K562 (cell line): Measurements from ENCODE around the gene RPL27. TPM values are rescaled to one million over a fixed set of nuclear protein-coding genes. Genes with fewer than 3 reads are reported as not detected.

Source experiments
- CREM ChIP-seq: IDR thresholded peaks from 2 replicates; pipeline ENCODE4 v1.6.1; 2014; ENCODE audit warnings: antibody characterized with exemption, low read depth
- DDX20 ChIP-seq: fragments of 450-650 bp; IDR thresholded peaks from 2 replicates; pipeline ENCODE4 v1.6.1; 2016; ENCODE audit warnings: missing genetic modification characterization, low read depth, mild to moderate bottlenecking, missing compliant biosample characterization, moderate library complexity
- ETV1 ChIP-seq: fragments of 450-650 bp; conservative IDR thresholded peaks from 2 replicates; pipeline ENCODE4 v1.6.1; 2016; ENCODE audit warnings: missing genetic modification characterization, control low read depth, low read depth, missing compliant biosample characterization
- GTF3C2 ChIP-seq: IDR thresholded peaks from 3 replicates; pipeline ENCODE4 v1.6.1; 2011; ENCODE audit warnings: borderline replicate concordance, mild to moderate bottlenecking, moderate library complexity; ENCODE audit not compliant: insufficient read length; ENCODE audit errors: extremely low read depth
- KDM4B ChIP-seq, 2 experiments: fragments of 450-650 bp in 1 of 2; sonication (generic) in 1 of 2; IDR thresholded peaks; 2 replicates each; pipeline ENCODE4 v1.6.1; 2016 to 2017; ENCODE audit warnings: borderline replicate concordance in 2 of 2, antibody characterized with exemption in 1 of 2, low read depth in 1 of 2, mild to moderate bottlenecking in 1 of 2
- KLF1 ChIP-seq: fragments of 450-650 bp; IDR thresholded peaks from 2 replicates; pipeline ENCODE4 v1.6.1; 2016; ENCODE audit warnings: missing genetic modification characterization, missing compliant biosample characterization
- LEF1 ChIP-seq: fragments of 450-650 bp; IDR thresholded peaks from 2 replicates; pipeline ENCODE4 v1.6.1; 2016; ENCODE audit warnings: mild to moderate bottlenecking
- MED1 ChIP-seq: sonication (generic); formaldehyde crosslinking; IDR thresholded peaks from 2 replicates; pipeline ENCODE4 v1.8.1; 2023; ENCODE audit warnings: missing genetic modification reagents, borderline replicate concordance
- MEIS2 ChIP-seq: fragments of 450-650 bp; IDR thresholded peaks from 2 replicates; pipeline ENCODE4 v1.6.1; 2014; ENCODE audit warnings: mild to moderate bottlenecking; ENCODE audit not compliant: partially characterized antibody
- MTA2 ChIP-seq: fragments of 450-650 bp; IDR thresholded peaks from 2 replicates; pipeline ENCODE4 v1.6.1; 2016; ENCODE audit warnings: low read depth
- MTF1 ChIP-seq: fragments of 250-450 bp; sonication (Bioruptor Pico); IDR thresholded peaks from 2 replicates; pipeline ENCODE4 v1.9.0; 2021; ENCODE audit warnings: moderate library complexity, mild to moderate bottlenecking, inconsistent platforms, borderline replicate concordance
- PRMT5 ChIP-seq: sonication (generic); formaldehyde crosslinking; IDR thresholded peaks from 2 replicates; pipeline ENCODE4 v1.5.0; 2020; ENCODE audit warnings: missing genetic modification reagents
- RBM15 ChIP-seq: fragments of 200-400 bp; formaldehyde crosslinking; IDR thresholded peaks from 2 replicates; pipeline ENCODE4 v1.6.1; 2018; ENCODE audit warnings: mild to moderate bottlenecking, low read length, moderate library complexity; ENCODE audit not compliant: insufficient read depth
- SRSF1 ChIP-seq: fragments of 200-400 bp; formaldehyde crosslinking; IDR thresholded peaks from 2 replicates; pipeline ENCODE4 v1.6.1; 2017; ENCODE audit warnings: mild to moderate bottlenecking, low read depth, low read length, moderate library complexity
- XRCC5 ChIP-seq: fragments of 200-400 bp; formaldehyde crosslinking; IDR thresholded peaks from 2 replicates; pipeline ENCODE4 v1.6.1; 2017; ENCODE audit warnings: low read depth, mild to moderate bottlenecking, low read length
- YY1 ChIP-seq, 3 experiments: IDR thresholded peaks; 2 replicates each; pipeline ENCODE4 v1.6.1; 2011; ENCODE audit warnings: low read length in 2 of 3, mild to moderate bottlenecking in 2 of 3, moderate library complexity in 2 of 3, borderline replicate concordance in 1 of 3, control low read depth in 1 of 3, low read depth in 1 of 3; ENCODE audit not compliant: insufficient read depth in 3 of 3, insufficient replicate concordance in 2 of 3, control insufficient read depth in 1 of 3, insufficient read length in 1 of 3; ENCODE audit errors: extremely low read depth in 1 of 3
- ZNF24 ChIP-seq: fragments of 450-650 bp; IDR thresholded peaks from 2 replicates; pipeline ENCODE4 v1.6.1; 2016
- ZNF347 ChIP-seq: fragments of 450-650 bp; formaldehyde crosslinking; IDR thresholded peaks from 2 replicates; pipeline ENCODE4 v1.4.0; 2020; ENCODE audit warnings: low read depth, mild to moderate bottlenecking, moderate library complexity
- ZNF408 ChIP-seq: fragments of 250-450 bp; sonication (Bioruptor Pico); IDR thresholded peaks from 2 replicates; pipeline ENCODE4 v1.4.0; 2020; ENCODE audit warnings: low read depth, mild to moderate bottlenecking, moderate library complexity
- polyA plus RNA-seq, 8 experiments: library from polyadenylated mRNA; depleted of rRNA in 4 of 8; stranded (reverse) in 5 of 8; unstranded in 3 of 8; fragments of >200 nt; fragmentation: Nextera tagmentation in 2 of 8; fragmentation: Illumina TruSeq in 1 of 8; extraction: Ambion mirVana in 2 of 8; extraction: Trizol in 1 of 8; gene quantifications; 2 replicates each; pipeline versions ENCODE4 v1.2.1 to v1.2.3, GENCODE V29; 2011 to 2014; ENCODE audit warnings: inconsistent platforms in 1 of 8, missing spikeins in 1 of 8
- total RNA-seq, 7 experiments: library from RNA; depleted of rRNA in 6 of 7; stranded (reverse); fragments of >200 nt in 6 of 7; fragmentation: Illumina TruSeq in 2 of 7; extraction: Trizol in 2 of 7; gene quantifications; 2 replicates each; pipeline versions ENCODE4 v1.2.1 to v1.2.3, GENCODE V29; 2011 to 2021; ENCODE audit warnings: low replicate concordance in 1 of 7
- TF ChIP-seq, protein P1 (sequence below), 2 experiments: fragments of 150-350 bp in 1 of 2; IDR thresholded peaks; 2 replicates each; pipeline ENCODE4 v1.6.1; 2012 to 2016; ENCODE audit warnings: low read depth in 2 of 2, low read length in 2 of 2, mild to moderate bottlenecking in 1 of 2, moderate library complexity in 1 of 2

The RPL27 gene
- total and polyA plus RNA-seq, 9 of the 15 experiments (the other 6 are each of a cell fraction or from before 2014, with no cell fraction given), result 1,539 to 6,155 (median 3,710) TPM

DNA sequence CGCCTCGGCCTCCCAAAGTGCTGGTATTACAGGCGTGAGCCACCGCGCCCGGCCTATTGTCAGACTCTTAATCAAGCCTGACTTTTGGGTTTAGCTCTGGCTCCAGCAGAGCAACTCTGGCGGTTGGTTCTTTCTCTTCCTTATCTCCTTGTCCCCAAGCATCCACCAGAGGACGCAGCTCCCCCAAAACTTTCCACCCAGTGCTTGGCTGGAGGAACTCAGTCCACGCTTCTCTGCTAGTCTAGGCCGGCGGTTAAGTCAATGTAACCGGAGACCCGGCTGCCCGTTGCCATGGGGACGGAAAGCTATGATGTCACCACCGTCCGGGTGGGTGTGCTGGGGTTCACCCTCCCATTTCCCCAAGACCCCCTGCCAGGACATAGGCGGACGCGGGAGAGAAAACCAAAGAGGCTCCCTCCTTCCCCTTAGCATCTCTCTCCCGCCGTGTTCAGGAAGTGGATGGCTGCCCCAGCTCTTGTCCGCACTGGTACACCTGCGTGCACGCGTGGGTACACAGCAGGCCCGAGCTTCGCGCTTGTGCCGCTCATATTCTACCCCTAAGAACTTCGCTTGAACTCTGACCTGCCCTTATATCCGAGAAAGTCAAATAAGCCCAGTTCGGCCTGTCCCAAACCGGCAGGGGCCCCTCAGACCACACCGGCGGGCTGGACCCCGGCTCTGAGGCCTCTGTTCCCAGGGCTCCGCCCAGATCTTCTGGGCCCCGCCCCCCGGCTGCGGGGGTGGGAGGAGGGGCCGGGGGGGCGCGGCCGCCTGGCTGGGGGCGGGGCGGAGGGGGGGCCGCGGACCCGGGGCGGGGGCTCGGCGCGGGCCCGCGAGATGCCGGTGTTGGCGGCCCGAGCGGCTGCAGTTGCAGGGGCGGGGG, 26.4 kb downstream of the RPL27 start, which contains the start of gene RND2 (continued):
- TF ChIP-seq RBM15, result no peak
- peak in 1 of 2 experiments; percentile 62; a peak in 1 of 4 replicates for TF ChIP-seq KDM4B (IDR thresholded peaks at IDR 0.05; ENCODE audit: borderline replicate concordance in 2 of 2, low read depth in 1 of 2)
- peak; percentile 75 for TF ChIP-seq CREM
- TF ChIP-seq MED1 (CRISPR knock-in tag), result no peak
- TF ChIP-seq ZNF24, result peak; percentile 44; the same call in 1 of the 2 replicates
- no peak for TF ChIP-seq YY1 (IDR thresholded peaks at IDR 0.05; ENCODE audit: borderline replicate concordance in 1 of 3, control insufficient read depth in 1 of 3, extremely low read depth in 1 of 3, insufficient read depth in 3 of 3, insufficient read length in 1 of 3, insufficient replicate concordance in 2 of 3, low read depth in 1 of 3, low read length in 2 of 3)
- TF ChIP-seq MEIS2, result no peak
- TF ChIP-seq MTF1, result no peak
- TF ChIP-seq XRCC5, result no peak
- TF ChIP-seq ZNF347 (CRISPR knock-in tag), result no peak
- TF ChIP-seq GTF3C2, result no peak
- TF ChIP-seq MTA2, result no peak
- TF ChIP-seq KLF1 (tag), result no peak
- no peak for TF ChIP-seq ETV1
- TF ChIP-seq, protein P1, sequence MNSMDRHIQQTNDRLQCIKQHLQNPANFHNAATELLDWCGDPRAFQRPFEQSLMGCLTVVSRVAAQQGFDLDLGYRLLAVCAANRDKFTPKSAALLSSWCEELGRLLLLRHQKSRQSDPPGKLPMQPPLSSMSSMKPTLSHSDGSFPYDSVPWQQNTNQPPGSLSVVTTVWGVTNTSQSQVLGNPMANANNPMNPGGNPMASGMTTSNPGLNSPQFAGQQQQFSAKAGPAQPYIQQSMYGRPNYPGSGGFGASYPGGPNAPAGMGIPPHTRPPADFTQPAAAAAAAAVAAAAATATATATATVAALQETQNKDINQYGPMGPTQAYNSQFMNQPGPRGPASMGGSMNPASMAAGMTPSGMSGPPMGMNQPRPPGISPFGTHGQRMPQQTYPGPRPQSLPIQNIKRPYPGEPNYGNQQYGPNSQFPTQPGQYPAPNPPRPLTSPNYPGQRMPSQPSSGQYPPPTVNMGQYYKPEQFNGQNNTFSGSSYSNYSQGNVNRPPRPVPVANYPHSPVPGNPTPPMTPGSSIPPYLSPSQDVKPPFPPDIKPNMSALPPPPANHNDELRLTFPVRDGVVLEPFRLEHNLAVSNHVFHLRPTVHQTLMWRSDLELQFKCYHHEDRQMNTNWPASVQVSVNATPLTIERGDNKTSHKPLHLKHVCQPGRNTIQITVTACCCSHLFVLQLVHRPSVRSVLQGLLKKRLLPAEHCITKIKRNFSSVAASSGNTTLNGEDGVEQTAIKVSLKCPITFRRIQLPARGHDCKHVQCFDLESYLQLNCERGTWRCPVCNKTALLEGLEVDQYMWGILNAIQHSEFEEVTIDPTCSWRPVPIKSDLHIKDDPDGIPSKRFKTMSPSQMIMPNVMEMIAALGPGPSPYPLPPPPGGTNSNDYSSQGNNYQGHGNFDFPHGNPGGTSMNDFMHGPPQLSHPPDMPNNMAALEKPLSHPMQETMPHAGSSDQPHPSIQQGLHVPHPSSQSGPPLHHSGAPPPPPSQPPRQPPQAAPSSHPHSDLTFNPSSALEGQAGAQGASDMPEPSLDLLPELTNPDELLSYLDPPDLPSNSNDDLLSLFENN (IDR thresholded peaks at IDR 0.05; ENCODE audit: low read depth in 2 of 2, low read length in 2 of 2), result no peak
- TF ChIP-seq DDX20 (tag), result no peak
- TF ChIP-seq PRMT5 (CRISPR knock-in tag), result no peak
- 0 out of 2 replicates have a peak, but pooled peaks have one; percentile 33 for TF ChIP-seq LEF1
- TF ChIP-seq SRSF1, result no peak
- no peak for TF ChIP-seq ZNF408 (CRISPR knock-in tag)
